Stomach (tissue), 9 donors: ENCODE data around the gene MKLN1. TPM values are rescaled to one million over a fixed set of nuclear protein-coding genes. Genes with fewer than 3 reads are reported as not detected.
"Not testable (repeated sequence)": the region's sequence is repeated elsewhere in the genome, so short reads cannot be mapped to it uniquely, and the experiment has no call there.

Experiments
- DNase-seq, 2 donors: peaks; one replicate each; pipeline versions ENCODE4 v3.0.0 to v3.0.0-alpha.2; 2013 to 2019
- H3K27ac ChIP-seq, 5 donors: fragments of 200-600 bp in 4 of 5; sonication (generic) in 4 of 5; one replicate each; pipeline ENCODE4 v1.5.1; 2013 to 2019; ENCODE audit warnings: mild to moderate bottlenecking in 1 of 5, moderate library complexity in 1 of 5
- H3K27me3 ChIP-seq, 3 donors: fragments of 200-600 bp; sonication (generic); one replicate each; pipeline ENCODE4 v1.5.1; 2017 to 2019; ENCODE audit warnings: mixed run types in 1 of 3
- H3K36me3 ChIP-seq, 4 donors: fragments of 200-600 bp; sonication (generic); 1 replicate in 3 of 4; 2 replicates in 1 of 4; pipeline ENCODE4 v1.5.1; 2016 to 2019
- H3K4me1 ChIP-seq, 4 donors: fragments of 200-600 bp; sonication (generic); one replicate each; pipeline ENCODE4 v1.5.1; 2016 to 2019
- H3K4me3 ChIP-seq, 4 donors: fragments of 200-600 bp; sonication (generic) in 3 of 4; one replicate each; pipeline ENCODE4 v1.5.1; 2016 to 2019; ENCODE audit warnings: mild to moderate bottlenecking in 1 of 4
- H3K9me3 ChIP-seq, 4 donors: fragments of 200-600 bp; sonication (generic); one replicate each; pipeline ENCODE4 v1.5.1; 2016 to 2019
- CTCF ChIP-seq, 7 experiments: fragments of 450-650 bp in 4 of 7; fragments of 200-600 bp in 3 of 7; sonication (generic) in 3 of 7; IDR thresholded peaks; one replicate each; pipeline ENCODE4 v1.5.1; 2016 to 2019; ENCODE audit warnings: antibody characterized with exemption in 7 of 7, control low read depth in 2 of 7, mild to moderate bottlenecking in 1 of 7
- EP300 ChIP-seq: sonication (generic); formaldehyde crosslinking; IDR thresholded peaks from one replicate; pipeline ENCODE4 v1.6.1; 2017; ENCODE audit warnings: antibody characterized with exemption
- POLR2A ChIP-seq, 4 donors: fragments of 450-650 bp; IDR thresholded peaks; one replicate each; pipeline ENCODE4 v1.6.1; 2016; ENCODE audit warnings: antibody characterized with exemption in 4 of 4, control low read depth in 2 of 4, mild to moderate bottlenecking in 1 of 4, moderate library complexity in 1 of 4
- POLR2AphosphoS5 ChIP-seq, 3 donors: sonication (generic); formaldehyde crosslinking; IDR thresholded peaks; one replicate each; pipeline ENCODE4 v1.6.1; 2016; ENCODE audit warnings: antibody characterized with exemption in 3 of 3
- WGBS, 5 donors: extraction: QIAGEN DNeasy Blood & Tissue Kit in 3 of 5; methylation state at CpG; one replicate each; pipeline versions ENCODE4 v1.1.5 to v1.1.7; 2013 to 2018; 5-methylcytosine and 5-hydroxymethylcytosine counted together
- intact Hi-C: fragments of 100-400 bp; cut with DNase I; formaldehyde crosslinking; loops from one replicate; pipeline ENCODE4 v1.15.1; 2023; ENCODE audit warnings: low total_unique reads
- polyA plus RNA-seq, 3 donors: library from polyadenylated mRNA; stranded (reverse); fragments of 200-250 nt; gene quantifications; one replicate each; pipeline ENCODE4 v1.2.3, GENCODE V29; 2013
- total RNA-seq, 5 donors: library from RNA; depleted of rRNA; stranded (reverse); fragments of >200 nt; gene quantifications; one replicate each; pipeline versions ENCODE4 v1.1.0 to v1.2.3, GENCODE V29; 2014 to 2016
- donor health status: healthy with polysubstance abuse.
- donor health status: Bipolar disorder and iron deficiency.
- donor health status: healthy.

MKLN1 gene
- total and polyA plus RNA-seq, 8 donors, result 9.4 to 147 (median 30.8) TPM

GRCh38 chr7:131456338-131456737 is 128.7 kb downstream of the MKLN1 start:
- intact Hi-C loops, result no loop called here
- Histone ChIP-seq H3K27ac (no peak overlapping the region), H3K9me3 (no peaks in the 10 kb centered on the region), H3K36me3 (peaks cover 0 to 33% (median 25%) of the 10 kb centered on the region in 4 donors), H3K4me1 (peaks cover 0 to 13% (median 3%) of the 10 kb centered on the region in 4 donors), H3K4me3 (no peak overlapping the region), H3K27me3 (no peaks in the 10 kb centered on the region)
- 91 to 97% (median 93%) methylated on average over 3 of the region's 3 CpGs for WGBS, 5 donors
- no peak for TF ChIP-seq EP300
- no peak for TF ChIP-seq POLR2AphosphoS5 (IDR thresholded peaks at IDR 0.05)
- no peak for TF ChIP-seq POLR2A (IDR thresholded peaks at IDR 0.05)
- no peak for TF ChIP-seq CTCF (IDR thresholded peaks at IDR 0.05)
- DNase-seq, result no peak

- WGBS, 5 donors, result 91 to 100% (median 100%) methylated on average over 1 of the region's 1 CpG
- no peak overlapping the region for H3K27ac ChIP-seq
- no peak overlapping the region for H3K4me3 ChIP-seq
- H3K4me1 ChIP-seq, result peaks cover 0 to 12% (median 3%) of the 10 kb centered on the region in 4 donors
- no peaks in the 10 kb centered on the region for H3K27me3 ChIP-seq
- TF ChIP-seq EP300, result no peak
- TF ChIP-seq CTCF (IDR thresholded peaks at IDR 0.05), result no peak
- TF ChIP-seq POLR2AphosphoS5 (IDR thresholded peaks at IDR 0.05), result no peak
- no peak for TF ChIP-seq POLR2A (IDR thresholded peaks at IDR 0.05)
- intact Hi-C loops, result no loop called here
- no peaks in the 10 kb centered on the region for H3K9me3 ChIP-seq
- peaks cover 0 to 48% (median 37%) of the 10 kb centered on the region in 4 donors for H3K36me3 ChIP-seq
- no peak for DNase-seq
Measured at GRCh38 chr7:131459256-131459655, 131.6 kb downstream of the MKLN1 start.

GRCh38 chr7:131462059-131462458 is 134.4 kb downstream of the MKLN1 start:
- no peaks in the 10 kb centered on the region for H3K9me3 ChIP-seq
- no peaks in the 10 kb centered on the region for H3K27me3 ChIP-seq
- WGBS, 5 donors, result 84 to 98% (median 96%) methylated on average over 3 of the region's 3 CpGs
- intact Hi-C loops, result no loop called here
- H3K4me1 ChIP-seq, result no peaks in the 10 kb centered on the region
- no peak overlapping the region for H3K4me3 ChIP-seq
- no peak for DNase-seq
- H3K27ac ChIP-seq, result no peak overlapping the region
- TF ChIP-seq POLR2AphosphoS5 (IDR thresholded peaks at IDR 0.05), result no peak
- no peak for TF ChIP-seq CTCF (IDR thresholded peaks at IDR 0.05)
- no peak for TF ChIP-seq EP300
- TF ChIP-seq POLR2A (IDR thresholded peaks at IDR 0.05), result no peak
- peaks cover 6 to 69% (median 59%) of the 10 kb centered on the region in 4 donors for H3K36me3 ChIP-seq

GRCh38 chr7:131462715-131463114 is 135.0 kb downstream of the MKLN1 start:
- intact Hi-C loops, H3K27me3 ChIP-seq, H3K9me3 ChIP-seq, H3K27ac ChIP-seq, H3K4me3 ChIP-seq, DNase-seq, H3K4me1 ChIP-seq: not testable (repeated sequence)
- peaks cover 6 to 72% (median 63%) of the 10 kb centered on the region in 4 donors for H3K36me3 ChIP-seq

GRCh38 chr7:131466735-131467365 is 139.2 kb downstream of the MKLN1 start:
- peaks cover 0 to 6% (median 0%) of the 10 kb centered on the region in 4 donors for H3K4me1 ChIP-seq

More at GRCh38 chr7:131466735-131467365, 139.2 kb downstream of the MKLN1 start:
- DNase-seq, result no peak
- peaks cover 15 to 99% (median 95%) of the 10 kb centered on the region in 4 donors for H3K36me3 ChIP-seq
- H3K9me3 ChIP-seq, result no peaks in the 10 kb centered on the region
- no peak overlapping the region for H3K27ac ChIP-seq
- no peaks in the 10 kb centered on the region for H3K27me3 ChIP-seq
- no peak overlapping the region for H3K4me3 ChIP-seq
- WGBS, 5 donors, result 90 to 98% (median 93%) methylated on average over 12 of the region's 12 CpGs
- no peak for TF ChIP-seq POLR2A (IDR thresholded peaks at IDR 0.05)
- no peak for TF ChIP-seq POLR2AphosphoS5 (IDR thresholded peaks at IDR 0.05)
- TF ChIP-seq EP300, result no peak
- no peak for TF ChIP-seq CTCF (IDR thresholded peaks at IDR 0.05)
- intact Hi-C loops, result no loop called here
